ENCODE results near the gene WLS. TPM values are rescaled to one million over a fixed set of nuclear protein-coding genes. Genes with fewer than 3 reads are reported as not detected.
"Not testable (repeated sequence)": the region's sequence is repeated elsewhere in the genome, so short reads cannot be mapped to it uniquely, and the experiment has no call there.

WLS gene
- total RNA-seq, 2 donors from 2014 or later = 73.9 to 80.1 TPM

DNA sequence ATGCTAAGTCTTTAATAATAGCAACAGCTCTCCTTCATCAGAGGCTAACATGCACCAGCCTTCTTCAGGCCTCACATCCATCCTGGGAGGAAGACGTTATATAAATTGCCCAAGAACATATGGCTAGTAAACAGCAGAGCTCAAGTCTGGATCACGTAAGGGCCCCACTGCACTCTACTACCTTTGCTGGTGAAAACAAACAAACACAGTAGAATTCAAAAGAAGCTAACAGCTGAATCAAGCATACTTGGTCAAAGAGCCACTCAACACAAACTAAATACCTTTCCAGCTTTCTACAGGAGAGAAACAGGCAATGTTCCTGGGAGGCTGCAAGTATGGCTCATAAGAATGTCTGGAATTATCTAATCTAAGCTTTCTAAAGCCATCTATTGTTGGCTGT, 66.0 kb downstream of the WLS start:
- Histone ChIP-seq H3K36me3 (peaks cover 4% of the 10 kb centered on the region), H3K9me3 (no peaks in the 10 kb centered on the region), H3K4me3 (no peak overlapping the region), H3K27me3 (replicated peaks; ENCODE audit: insufficient read depth) (no peaks in the 10 kb centered on the region), H3K4me1 (ENCODE audit: control insufficient read depth in 1 of 2, low read depth in 2 of 2) (peaks cover 5 to 23% of the 10 kb centered on the region in 2 donors), H3K27ac (no peak overlapping the region)
- ATAC-seq (ENCODE audit: insufficient number of reproducible peaks, low FRiP score, low read depth) = no peak
- TF ChIP-seq, protein P1, sequence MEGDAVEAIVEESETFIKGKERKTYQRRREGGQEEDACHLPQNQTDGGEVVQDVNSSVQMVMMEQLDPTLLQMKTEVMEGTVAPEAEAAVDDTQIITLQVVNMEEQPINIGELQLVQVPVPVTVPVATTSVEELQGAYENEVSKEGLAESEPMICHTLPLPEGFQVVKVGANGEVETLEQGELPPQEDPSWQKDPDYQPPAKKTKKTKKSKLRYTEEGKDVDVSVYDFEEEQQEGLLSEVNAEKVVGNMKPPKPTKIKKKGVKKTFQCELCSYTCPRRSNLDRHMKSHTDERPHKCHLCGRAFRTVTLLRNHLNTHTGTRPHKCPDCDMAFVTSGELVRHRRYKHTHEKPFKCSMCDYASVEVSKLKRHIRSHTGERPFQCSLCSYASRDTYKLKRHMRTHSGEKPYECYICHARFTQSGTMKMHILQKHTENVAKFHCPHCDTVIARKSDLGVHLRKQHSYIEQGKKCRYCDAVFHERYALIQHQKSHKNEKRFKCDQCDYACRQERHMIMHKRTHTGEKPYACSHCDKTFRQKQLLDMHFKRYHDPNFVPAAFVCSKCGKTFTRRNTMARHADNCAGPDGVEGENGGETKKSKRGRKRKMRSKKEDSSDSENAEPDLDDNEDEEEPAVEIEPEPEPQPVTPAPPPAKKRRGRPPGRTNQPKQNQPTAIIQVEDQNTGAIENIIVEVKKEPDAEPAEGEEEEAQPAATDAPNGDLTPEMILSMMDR (IDR thresholded peaks at IDR 0.05) = no peak
- no peak for DNase-seq (ENCODE audit: low spot score)

DNA sequence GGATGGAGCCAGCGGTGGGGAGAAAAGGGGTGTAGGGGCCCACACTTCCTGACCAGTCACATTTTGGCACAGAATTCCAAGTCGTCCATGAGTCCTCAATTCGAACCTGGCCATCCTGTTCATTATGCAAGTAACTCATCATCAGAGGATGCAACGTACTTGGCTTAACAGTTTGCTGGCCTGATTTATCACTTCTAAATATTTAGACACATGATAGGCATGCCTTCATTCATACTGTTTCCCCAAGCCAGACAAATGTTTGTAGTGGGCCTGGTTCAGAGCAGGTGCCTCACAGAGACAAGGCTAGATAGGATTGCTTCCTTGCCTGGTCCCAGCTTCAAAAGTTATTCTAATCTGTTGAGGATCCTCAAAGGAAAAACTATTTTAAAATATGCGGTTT, 66.7 kb downstream of the WLS start:
- H3K4me3 ChIP-seq = no peak overlapping the region
- TF ChIP-seq, protein P1 (IDR thresholded peaks at IDR 0.05) = no peak
- no peaks in the 10 kb centered on the region for H3K9me3 ChIP-seq
- H3K36me3 ChIP-seq = peaks cover 4% of the 10 kb centered on the region
- no peak overlapping the region for H3K27ac ChIP-seq
- no peaks in the 10 kb centered on the region for H3K27me3 ChIP-seq (replicated peaks; ENCODE audit: insufficient read depth)
- no peak for ATAC-seq (ENCODE audit: insufficient number of reproducible peaks, low FRiP score, low read depth)
- peaks cover 5 to 23% of the 10 kb centered on the region in 2 donors for H3K4me1 ChIP-seq (ENCODE audit: control insufficient read depth in 1 of 2, low read depth in 2 of 2)
- DNase-seq (ENCODE audit: low spot score) = no peak

DNA sequence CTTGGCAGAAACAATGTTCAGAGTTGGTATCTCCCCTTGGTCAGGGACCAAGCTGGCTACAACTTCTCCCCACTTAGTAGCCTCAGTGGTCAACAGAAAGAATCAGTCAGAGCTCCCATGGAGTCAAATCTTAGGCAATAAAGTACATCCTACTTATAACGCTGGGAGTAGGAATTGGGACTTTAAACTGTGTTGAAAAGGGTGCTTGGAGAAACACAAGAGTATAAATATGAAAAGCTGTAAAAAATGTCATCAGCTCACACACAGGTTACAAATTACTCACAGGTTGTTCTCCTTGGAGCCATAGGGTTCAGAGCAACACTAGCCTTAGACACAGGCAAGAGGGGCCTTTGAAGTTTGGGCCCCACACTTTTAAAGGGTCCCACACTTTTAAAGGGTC, 67.4 kb downstream of the WLS start:
- H3K4me3 ChIP-seq = no peak overlapping the region
- no peak for ATAC-seq (ENCODE audit: insufficient number of reproducible peaks, low FRiP score, low read depth)
- no peak for DNase-seq (ENCODE audit: low spot score)
- H3K27me3 ChIP-seq (replicated peaks; ENCODE audit: insufficient read depth) = no peaks in the 10 kb centered on the region
- peaks cover 5 to 23% of the 10 kb centered on the region in 2 donors for H3K4me1 ChIP-seq (ENCODE audit: control insufficient read depth in 1 of 2, low read depth in 2 of 2)
- no peak overlapping the region for H3K27ac ChIP-seq
- H3K9me3 ChIP-seq = no peaks in the 10 kb centered on the region
- TF ChIP-seq, protein P1 (IDR thresholded peaks at IDR 0.05) = no peak
- peaks cover 4% of the 10 kb centered on the region for H3K36me3 ChIP-seq

DNA sequence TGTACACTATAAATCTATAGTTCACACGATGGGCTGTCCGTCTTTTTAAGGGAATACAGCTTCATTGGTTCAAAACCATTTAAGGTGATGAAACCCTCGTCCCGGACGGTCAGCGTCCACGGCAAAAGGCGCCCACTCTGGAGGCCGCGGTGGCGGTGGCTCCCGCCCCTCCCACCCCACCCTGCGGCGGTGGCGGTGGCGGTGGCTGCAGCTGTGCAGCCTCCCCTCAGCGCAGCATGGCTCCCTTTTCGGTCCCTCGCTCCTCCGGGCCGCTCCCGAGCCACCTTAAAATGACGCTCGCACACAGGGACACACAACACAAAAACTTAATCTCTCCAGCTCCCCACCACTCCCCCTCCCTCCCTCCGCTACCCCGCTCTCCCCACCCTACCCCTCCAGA, 69.1 kb downstream of the WLS start:
- Histone ChIP-seq H3K4me1 (ENCODE audit: control insufficient read depth in 1 of 2, low read depth in 2 of 2) (peaks cover 0 to 7% of the 10 kb centered on the region in 2 donors), H3K9me3 (no peaks in the 10 kb centered on the region), H3K27me3 (replicated peaks; ENCODE audit: insufficient read depth) (no peaks in the 10 kb centered on the region), H3K27ac (no peak overlapping the region), H3K4me3 (no peak overlapping the region), H3K36me3 (peaks cover 12% of the 10 kb centered on the region)
- TF ChIP-seq, protein P1 (IDR thresholded peaks at IDR 0.05) = no peak
- ATAC-seq (ENCODE audit: insufficient number of reproducible peaks, low FRiP score, low read depth) = no peak
- DNase-seq (ENCODE audit: low spot score) = no peak

DNA sequence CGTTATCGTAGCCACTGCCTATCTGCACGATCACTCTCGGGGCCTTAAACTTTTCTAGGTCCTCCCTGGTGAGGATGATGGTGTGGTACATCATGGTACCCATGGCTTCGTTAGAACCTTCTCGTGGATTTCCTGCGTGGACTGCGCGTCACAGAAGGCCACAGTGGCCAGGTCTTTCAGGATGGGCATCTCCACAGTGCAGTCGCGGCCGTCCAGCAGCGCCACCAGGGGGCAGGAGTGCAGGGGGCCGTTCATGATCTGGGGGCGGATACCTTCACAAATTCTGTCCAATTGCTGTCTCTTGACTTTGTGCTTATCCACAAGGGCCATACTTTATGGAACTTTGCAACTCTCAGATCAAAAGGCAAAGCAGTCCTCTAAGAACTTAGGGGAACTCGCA, 69.6 kb downstream of the WLS start:
- ATAC-seq (ENCODE audit: insufficient number of reproducible peaks, low FRiP score, low read depth) = no peak
- peaks cover 16% of the 10 kb centered on the region for H3K36me3 ChIP-seq

DNA sequence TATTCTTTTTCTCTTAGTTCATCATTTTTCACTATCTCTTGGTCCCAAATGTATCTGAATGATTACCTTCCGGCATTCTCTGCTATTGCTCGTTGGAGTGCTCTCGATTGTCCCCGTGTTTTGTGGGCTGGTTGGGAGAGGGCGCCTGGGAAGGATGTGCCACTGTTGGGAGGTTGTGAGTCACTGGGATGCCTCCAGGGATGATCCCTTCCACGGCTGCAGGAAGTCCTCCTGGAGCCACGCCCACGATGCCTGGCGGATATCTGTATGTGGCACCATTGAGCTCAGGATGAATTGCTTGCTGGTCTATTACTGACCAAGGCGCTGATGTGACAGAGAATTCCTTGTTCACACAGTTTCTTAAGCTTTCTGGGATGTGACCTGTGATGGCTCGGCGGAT, 70.7 kb downstream of the WLS start:
- ATAC-seq (ENCODE audit: insufficient number of reproducible peaks, low FRiP score, low read depth); H3K4me1 ChIP-seq (ENCODE audit: control insufficient read depth in 1 of 2, low read depth in 2 of 2): not testable (repeated sequence)

More for the DNA sequence above, 69.6 kb downstream of the WLS start:
- TF ChIP-seq, protein P1 (IDR thresholded peaks at IDR 0.05) = no peak
- H3K9me3 ChIP-seq = no peaks in the 10 kb centered on the region
- no peaks in the 10 kb centered on the region for H3K27me3 ChIP-seq (replicated peaks; ENCODE audit: insufficient read depth)
- H3K4me3 ChIP-seq = no peak overlapping the region
- H3K27ac ChIP-seq = no peak overlapping the region
- DNase-seq (ENCODE audit: low spot score) = no peak
- peaks cover 0 to 3% of the 10 kb centered on the region in 2 donors for H3K4me1 ChIP-seq (ENCODE audit: control insufficient read depth in 1 of 2, low read depth in 2 of 2)

DNA sequence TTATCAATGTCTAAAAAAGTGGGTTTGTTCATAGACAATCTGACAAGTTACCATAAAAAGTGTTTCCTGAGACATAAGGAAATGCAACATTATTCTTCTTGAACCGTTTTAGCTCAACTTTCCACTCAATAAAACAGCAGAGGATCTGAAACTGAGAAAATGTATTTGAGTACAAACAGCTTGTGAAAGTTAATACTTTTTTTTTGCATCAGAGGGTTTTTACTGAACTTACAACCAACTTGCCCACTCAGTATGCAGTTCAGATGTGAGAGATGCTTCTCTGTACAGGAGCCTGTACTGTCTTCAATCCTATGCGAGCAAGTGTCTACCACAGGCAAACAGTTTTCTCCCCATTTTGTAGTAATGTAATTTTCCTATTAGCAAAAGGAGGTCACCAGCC, 71.4 kb downstream of the WLS start:
- H3K36me3 ChIP-seq = peaks cover 16% of the 10 kb centered on the region
- not testable (repeated sequence) for H3K9me3 ChIP-seq; H3K4me3 ChIP-seq; H3K4me1 ChIP-seq (ENCODE audit: control insufficient read depth in 1 of 2, low read depth in 2 of 2); H3K27me3 ChIP-seq (replicated peaks; ENCODE audit: insufficient read depth); H3K27ac ChIP-seq; DNase-seq (ENCODE audit: low spot score); ATAC-seq (ENCODE audit: insufficient number of reproducible peaks, low FRiP score, low read depth)

More for the DNA sequence above, 70.7 kb downstream of the WLS start:
- not testable (repeated sequence) for H3K9me3 ChIP-seq; H3K27me3 ChIP-seq (replicated peaks; ENCODE audit: insufficient read depth); H3K4me3 ChIP-seq; H3K27ac ChIP-seq; DNase-seq (ENCODE audit: low spot score)
- H3K36me3 ChIP-seq = peaks cover 16% of the 10 kb centered on the region
